ENCODE measurements around the gene KCNH1. TPM values are rescaled to one million over a fixed set of nuclear protein-coding genes. Genes with fewer than 3 reads are reported as not detected.

Gene KCNH1
- total RNA-seq, 1 donor from 2014 or later: 0.08 TPM

DNA sequence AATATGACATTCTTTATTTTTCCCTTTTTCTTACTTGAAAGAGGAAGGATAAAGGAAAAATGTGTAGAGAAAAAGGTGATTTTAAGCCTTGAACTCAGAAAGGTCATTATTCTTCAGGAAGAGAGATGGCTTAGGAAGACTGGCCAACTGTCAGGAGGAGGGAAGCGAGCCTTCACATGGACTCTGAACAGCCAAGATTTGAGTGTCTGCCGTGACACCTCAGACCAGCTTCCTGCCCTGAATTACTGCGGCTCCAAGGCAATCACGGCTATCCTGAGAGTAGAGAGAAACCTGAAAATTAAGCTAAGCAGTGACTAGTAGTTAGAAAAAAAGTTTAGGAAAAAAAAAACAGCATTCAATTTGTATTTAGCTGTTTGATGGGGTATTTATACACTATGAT is 314.7 kb downstream of the KCNH1 start:
- ATAC-seq (no peak), DNase-seq (ENCODE audit: low spot score) (no peak)

DNA sequence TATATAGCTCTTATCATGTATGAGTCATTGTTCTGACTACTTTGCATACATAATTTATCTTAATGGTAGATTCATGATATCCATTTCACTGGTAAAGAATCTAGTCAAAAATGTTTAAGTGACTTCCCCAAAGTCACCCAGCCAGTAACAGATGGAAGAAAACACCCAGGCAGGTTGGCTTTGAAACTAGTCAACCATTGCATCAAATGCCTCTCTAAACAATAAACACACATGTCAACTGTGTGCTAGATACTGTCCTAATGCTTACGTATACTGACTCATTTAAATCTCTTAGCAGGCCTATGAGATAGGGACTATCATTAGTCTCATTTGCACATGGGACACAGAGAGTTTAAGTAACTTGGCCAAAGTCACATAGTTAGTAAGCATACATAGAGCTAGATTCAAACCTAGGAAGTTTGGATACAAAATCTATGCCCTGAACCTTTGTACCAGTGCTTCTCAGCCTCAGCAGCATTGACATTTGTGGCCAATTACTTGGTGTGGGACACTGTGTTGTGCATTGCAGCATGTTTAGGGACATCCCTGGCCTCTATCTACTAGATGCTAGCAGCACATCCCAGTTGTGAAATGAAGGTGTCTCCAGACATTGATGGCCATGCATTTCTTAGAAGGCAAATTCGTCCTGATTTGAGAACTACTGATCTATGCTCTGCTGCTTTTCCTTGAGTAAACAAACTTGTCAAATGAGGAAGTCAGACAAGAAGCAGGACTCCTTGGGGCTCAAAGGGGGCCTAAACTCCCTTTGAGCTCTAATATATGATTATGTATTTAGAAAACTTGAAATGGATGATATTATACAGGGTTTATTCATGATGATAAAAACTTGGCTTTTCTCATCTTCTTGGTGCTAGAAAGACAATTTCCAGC is 316.3 kb downstream of the KCNH1 start:
- ATAC-seq: no peak
- DNase-seq (ENCODE audit: low spot score): no peak

DNA sequence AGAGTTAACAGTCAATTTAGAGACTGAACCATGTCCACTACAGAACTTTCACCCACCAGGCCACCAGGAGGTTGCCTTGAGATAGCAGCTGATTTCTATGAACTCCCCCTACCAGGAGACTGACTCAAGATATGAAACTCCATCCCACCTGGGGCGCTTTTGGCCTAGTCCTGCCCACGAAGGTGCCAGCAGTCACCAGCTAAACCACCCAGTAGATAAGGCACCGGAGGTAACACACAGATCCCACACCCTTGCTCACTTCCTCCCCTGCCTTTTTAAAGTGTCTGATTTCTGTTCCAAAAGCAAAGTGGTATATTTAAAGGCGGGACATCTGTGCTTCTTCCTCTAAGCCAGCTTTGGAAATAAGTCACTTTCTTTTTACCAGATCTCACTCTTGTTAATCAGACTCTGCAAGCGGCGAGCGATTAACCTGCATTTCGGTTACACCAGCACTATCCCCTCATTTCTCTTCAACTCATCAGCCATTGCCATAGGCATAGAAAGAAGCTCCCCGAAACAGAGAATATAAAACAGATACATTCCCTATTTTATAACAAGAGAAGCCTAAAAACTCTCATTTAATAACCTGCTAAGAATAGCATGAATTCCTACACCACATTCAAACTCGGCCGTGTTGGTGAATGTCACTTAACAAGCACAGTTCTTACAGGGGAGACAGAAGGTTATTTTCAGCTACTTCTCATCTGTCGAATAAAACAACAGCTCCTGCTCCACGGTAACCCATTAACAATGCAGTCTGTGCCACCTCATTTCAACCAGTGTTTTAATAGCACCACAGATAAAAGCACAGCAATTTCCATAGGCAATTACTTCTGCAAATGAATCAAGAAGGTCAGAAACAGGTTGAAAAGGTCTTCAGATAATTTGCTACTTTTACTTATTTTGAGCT is 318.1 kb downstream of the KCNH1 start:
- no peak for ATAC-seq
- DNase-seq (ENCODE audit: low spot score): no peak

DNA sequence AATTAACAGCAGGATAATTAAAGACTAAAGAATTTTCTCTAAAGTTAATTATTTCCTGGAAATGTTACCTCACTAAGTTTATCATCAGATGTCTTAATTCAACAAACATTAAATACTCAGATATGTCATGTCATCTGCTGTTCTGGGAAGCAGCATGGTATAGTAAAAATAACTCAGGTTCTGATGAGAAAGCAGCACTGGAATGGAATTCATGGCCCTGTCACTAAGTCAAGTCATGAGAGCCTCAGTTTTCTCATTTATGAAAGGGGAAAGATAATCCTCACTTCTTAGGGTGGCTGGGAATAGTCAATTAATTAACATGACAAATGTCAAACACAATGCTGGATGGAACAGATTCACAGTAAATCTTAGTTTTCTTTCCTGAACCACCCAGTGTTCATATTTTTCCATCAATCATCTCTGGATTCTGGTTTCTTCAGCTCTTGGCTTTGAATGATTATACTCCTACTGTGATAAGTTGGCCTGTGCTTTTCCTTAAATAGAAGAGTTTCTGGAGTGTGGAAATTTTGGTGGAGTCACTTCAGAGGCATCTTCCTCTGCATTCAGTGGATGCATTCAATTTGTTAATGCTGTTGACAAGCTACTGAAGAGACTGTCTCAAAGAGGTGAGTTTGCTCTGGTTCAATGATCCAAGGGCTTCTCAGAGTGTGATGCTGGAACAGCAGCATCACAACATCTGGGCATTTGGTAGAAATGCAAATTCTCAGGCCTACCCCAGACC is 319.4 kb downstream of the KCNH1 start:
- DNase-seq (ENCODE audit: low spot score) (no peak), ATAC-seq (no peak)

DNA sequence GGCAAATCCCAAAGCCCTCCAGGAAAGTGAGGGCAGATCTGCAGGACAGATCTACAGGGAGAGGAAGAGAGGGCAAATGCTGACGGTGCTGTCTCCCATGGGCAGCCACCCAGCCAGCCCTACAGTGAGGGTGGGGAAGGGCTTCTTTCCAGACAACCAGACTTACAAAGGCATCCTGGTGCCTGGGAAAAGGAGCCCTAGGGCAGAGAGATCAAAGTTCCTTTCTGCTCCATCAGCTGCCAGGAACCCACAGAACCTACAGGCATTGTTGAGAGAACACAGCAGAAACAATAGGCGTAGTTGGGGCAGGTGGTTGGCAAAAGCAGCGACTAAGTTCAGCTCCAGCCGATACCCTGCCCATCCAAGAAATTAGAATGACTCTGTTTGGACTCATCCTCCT is 332.4 kb downstream of the KCNH1 start:
- ATAC-seq: no peak

DNA sequence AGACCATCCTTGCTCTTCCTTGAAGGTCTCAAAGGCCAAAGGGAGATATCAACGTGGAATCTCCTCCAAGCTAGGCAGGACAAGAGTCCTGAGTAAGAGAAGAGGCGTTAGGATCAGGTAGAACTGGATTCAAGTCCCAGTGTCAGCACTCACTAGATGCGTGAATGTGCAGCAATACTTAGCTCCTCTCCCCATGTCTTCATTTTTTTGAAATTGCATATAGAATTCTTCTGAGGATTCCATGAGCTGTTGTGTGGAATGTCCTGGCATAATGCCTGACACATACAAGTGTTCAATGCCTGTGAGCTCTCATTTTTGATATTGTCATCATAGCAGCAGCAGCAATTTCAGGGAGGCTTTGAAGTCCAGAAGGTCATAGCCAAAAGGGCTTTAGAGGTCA is 333.2 kb downstream of the KCNH1 start:
- ATAC-seq: no peak
- DNase-seq (ENCODE audit: low spot score): no peak

More for the DNA sequence above, 332.4 kb downstream of the KCNH1 start:
- no peak for DNase-seq (ENCODE audit: low spot score)

DNA sequence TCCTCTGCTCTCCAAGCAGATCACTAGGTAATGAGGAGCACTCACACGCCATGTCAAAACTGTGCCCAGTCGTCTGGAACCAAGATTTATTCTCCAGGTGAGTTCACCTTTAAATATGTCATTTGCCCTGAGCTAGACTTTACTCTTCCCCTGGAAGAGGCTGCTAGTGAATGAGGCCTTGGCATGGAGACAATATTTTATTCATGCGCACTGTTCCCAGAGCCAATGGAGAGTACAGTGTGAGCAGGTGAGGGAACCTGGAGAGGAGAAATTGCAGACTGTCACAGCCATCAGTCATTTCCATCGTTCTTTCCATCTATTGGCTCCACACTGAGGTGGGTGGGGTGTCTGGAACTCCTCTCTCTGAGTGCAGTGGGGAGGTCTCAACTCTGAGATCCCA is 333.6 kb downstream of the KCNH1 start:
- ATAC-seq (no peak), DNase-seq (ENCODE audit: low spot score) (no peak)

DNA sequence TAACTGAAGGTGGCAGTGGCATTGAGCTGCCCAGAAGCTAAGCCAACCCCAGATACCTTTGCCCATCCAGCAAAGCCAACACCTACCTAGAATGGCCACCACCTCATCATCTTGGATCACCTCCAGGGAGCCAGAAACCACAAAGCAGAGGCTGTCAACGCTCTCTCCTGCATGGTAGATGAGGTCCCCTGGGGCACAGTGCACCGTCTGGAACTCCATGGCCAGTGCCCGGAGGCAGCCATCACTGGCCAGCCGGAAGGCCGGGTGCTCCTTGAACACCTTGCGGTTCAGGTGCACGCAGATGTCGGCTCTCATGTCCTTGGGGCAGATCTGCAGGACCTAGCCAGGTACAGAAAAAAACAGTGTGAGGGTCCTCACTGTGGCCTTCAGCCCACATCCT is 336.5 kb downstream of the KCNH1 start:
- peak; percentile 57 for ATAC-seq
- DNase-seq (ENCODE audit: low spot score): no peak

DNA sequence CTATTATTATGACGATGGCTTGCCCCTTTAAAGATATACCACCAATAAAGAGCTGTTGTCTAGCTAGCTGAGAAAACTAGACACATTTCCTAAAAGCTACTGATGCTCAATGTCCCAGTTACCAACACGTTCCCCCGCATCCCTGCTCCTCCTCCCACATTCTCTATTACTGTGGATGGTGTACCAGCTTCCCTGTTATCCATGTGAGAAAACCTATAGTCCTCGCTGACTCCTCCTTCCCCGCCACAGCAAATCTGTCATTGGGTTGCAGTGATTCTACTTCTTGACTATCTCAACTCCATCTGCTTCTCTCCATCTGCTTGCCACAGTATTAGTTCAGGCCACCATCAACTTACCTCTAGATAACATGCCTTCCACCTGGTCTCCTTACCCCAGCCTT is 337.5 kb downstream of the KCNH1 start:
- ATAC-seq (no peak), DNase-seq (ENCODE audit: low spot score) (no peak)

DNA sequence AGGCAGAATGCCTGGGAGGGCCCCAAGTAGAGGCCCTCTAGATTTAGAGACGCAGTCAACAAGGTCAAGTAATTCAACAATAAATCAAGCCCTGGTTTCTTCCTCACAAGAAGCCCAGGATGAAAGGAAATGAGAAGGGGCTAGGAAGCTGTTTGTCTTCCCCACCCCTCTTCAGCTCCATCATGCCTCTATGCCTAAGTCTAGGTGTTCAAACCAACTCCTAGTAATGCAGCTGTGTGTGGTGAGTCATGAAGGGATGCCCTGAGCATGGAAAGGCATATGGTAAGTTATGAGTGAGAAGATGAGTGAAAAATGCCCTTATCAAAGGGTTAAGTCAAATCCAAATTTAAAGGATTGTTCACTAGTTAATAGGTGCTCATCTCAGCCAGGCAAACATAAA is 339.5 kb downstream of the KCNH1 start:
- no peak for DNase-seq (ENCODE audit: low spot score)
- ATAC-seq: no peak

DNA sequence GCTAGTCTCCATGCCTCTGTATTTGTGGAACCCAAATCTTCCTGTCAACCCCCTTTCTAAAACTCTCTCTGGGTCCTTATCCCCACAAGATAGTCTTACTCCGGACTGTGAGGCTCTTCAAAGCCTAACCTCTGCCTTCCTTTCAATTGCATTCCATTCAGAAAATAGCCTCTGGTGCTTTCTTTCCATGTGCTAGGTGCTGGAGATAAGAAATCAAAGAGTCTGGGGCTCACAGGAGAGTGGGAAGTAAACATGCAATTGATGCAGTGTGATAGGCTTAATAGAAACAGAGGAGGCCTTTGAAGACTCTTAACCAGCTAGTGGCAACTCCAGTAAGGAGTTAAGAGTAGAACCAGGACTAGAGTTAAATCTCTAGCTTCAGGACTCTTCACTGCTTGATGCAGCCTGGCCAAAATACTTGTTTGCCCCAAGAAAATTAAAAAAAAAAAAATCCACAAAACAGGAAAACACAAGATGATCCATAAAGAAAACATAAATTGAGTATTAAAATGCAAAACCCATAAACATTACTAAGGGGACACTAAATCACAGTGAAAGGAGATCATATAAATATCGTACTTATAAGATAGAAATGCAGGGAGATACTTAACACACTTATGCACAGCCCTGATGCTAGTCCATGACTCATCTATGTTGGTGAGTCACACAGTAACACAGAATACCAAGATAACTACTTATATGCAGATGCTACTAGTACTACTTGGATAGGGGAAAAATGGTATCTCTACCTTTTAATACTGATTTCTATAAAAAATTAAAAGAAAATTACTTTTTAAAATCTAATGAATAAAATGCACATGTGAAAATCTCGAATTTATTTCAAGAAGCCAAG is 341.5 kb downstream of the KCNH1 start:
- no peak for ATAC-seq
- no peak for DNase-seq (ENCODE audit: low spot score)

DNA sequence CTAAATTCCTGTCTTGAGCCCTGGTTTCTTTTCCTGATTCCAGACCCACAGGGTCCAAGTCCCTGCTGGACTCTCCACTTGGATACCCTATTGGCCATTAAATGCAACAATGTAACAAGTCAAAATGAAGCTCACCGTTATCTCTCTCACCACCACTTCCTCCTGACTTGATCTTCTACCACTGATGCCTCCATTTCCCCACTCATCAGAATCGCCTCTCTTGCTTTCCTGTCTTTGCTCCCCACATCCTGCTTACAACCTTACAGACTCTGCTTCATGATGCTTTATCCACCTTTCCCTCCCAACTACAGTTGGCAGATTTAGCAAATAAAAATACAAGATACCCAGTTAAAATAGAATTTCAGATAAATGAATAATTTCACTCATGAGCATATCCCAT is 343.8 kb downstream of the KCNH1 start:
- DNase-seq (ENCODE audit: low spot score) (no peak), ATAC-seq (no peak)

DNA sequence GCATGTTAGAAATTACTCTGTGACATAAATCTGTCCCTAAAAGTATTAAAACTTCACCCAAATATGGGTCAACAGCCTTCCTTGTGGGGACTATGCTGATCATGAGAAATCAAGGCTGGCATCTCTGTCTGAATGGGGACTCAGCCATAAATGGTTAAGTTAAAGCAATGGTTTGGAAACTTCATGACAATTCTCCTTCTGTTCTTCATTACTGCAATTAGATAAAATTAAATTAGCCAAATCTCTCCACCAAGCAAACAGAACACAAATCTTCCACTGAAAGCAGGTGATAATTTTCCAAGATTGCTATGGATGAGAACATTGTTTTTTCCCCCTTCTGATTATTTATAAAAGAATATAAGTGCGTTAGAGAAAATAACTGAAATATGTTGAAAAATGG is 346.1 kb downstream of the KCNH1 start:
- DNase-seq (ENCODE audit: low spot score) (no peak), ATAC-seq (no peak)

DNA sequence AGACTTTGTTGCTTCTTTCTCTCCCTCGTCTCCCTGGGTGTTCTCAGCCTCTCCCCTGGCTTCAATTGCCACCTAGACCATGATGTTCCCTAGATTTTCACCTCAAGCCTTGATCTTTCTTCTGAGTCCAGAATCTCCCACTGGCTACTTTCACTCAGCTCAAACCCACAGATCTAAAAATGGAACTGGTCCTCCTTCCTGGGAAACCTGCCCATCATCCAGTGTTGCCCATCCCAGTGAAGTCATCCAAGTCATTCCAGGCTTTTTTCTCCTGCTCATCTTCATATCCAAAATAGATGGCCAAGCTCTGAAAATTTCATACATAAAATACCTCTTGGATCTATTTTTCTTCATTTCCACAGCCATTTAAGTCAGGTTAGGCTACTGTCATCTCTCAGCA is 347.4 kb downstream of the KCNH1 start:
- DNase-seq (ENCODE audit: low spot score) (no peak), ATAC-seq (no peak)

DNA sequence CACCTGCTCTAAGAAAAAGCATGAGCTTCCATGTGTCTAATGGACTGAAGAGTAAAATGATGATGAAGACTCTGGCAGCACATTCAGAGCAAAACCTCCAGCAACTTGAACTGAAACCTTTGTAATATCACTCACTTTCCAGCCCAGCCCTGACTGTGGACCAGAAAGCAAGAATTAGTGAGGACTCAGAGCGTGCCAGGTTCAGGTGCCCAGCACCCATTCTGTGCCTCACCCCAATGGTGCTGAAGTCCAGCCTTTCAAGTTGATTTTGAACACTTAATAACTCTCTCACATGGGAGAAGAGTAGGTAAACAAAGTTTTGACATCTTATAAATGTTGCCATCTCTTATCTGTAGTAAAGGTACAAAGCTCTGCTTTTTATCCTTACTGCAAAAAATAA is 350.0 kb downstream of the KCNH1 start:
- ATAC-seq (peak; percentile 67), DNase-seq (ENCODE audit: low spot score) (no peak)

DNA sequence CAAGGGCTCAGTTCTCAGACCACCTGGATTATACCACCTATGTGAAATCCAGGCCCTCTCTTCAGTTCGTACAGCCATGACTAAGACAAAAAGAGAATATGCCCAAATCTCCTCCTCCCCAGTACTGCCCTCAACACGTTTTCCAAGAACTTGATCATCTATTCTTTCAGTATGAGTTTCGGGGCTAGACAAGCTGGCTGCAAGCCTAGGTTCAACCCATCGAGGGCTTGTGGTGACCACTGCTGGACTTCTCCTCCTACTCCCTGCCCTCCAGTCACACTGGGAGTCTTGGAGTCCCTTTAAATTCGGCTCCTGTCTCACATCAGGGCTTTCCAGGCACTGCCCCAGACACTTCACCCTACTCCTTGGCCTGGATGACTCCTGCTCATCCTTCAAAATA is 352.3 kb downstream of the KCNH1 start:
- ATAC-seq (no peak), DNase-seq (ENCODE audit: low spot score) (no peak)

DNA sequence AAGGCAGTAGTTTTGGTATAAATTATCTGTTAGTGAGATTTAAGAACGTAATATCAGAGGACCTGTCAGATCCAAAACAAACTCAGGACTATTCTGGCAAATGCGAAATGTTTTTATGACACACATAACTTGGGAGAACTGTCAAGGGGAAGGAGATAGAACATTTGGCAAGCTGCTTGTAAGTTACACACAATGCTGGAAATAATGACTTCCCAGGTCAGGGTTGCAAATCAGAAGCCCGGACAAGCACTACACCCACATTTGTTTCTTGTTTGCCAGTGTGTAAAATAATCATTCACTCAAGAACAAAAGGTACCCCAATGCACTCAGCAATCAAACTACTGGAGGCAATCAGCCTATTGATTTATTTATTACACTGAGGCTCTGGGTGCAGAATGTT is 354.7 kb downstream of the KCNH1 start:
- ATAC-seq (no peak), DNase-seq (ENCODE audit: low spot score) (no peak)

DNA sequence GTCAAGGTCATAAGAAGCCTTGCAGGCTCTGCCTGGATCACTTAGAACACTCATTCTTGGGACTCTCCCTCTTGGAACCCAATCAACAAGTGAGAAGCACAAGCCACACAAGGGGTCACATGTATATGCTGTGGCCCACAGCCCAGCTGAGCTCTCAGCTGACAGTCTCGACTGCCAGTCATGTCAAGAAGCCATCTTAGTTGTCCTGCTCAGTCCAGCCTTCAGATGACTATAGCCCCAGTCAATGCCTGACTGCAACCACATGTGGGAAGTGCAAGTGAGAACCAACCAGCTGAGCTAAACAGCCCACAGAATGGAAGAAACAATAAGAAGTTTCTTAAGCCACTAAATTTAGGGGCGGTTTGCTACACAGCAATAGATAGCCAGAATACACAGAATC is 356.0 kb downstream of the KCNH1 start:
- ATAC-seq (no peak), DNase-seq (ENCODE audit: low spot score) (no peak)

DNA sequence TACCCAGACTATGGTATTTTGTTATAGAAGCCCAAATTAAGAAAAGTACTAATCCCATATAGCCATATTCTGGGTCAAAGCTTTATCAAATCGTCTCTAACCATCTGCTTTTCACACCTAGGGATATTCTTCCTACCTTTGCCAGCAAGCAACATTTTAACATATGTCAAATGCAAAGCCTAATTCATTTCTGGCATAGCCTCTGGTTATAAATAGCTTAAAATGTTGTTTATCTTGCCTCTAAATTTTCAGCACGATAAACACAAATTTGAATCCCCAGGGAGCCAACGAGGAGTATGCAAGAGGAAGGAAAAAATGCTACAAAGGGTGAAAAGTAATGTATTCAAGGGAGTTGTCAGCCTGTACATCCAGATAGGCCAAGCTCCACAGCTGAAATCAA is 357.2 kb downstream of the KCNH1 start:
- ATAC-seq: no peak
- DNase-seq (ENCODE audit: low spot score): no peak

DNA sequence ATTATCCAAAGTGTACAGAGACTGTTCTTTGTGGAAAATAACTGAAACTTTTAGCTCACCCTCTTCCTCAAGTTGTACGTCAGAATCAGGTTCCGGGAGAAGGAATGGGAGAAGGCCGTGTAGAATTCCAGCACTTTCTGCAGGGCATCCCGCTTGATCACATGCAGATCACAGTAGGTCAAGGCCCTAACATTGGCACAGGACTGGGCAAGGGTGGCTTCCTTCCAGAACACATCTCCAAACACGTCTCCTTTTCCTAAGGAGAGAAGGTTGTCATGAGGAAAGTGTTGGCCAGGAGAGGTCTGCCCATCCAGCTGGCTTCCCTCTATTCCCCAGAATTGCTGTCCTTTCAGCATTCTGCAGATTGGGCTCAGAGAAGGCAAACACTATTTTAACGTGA is 358.7 kb downstream of the KCNH1 start:
- DNase-seq (ENCODE audit: low spot score): no peak
- no peak for ATAC-seq

Measured in left lobe of liver (tissue), 2 donors.